Activated naive CD4-positive, alpha-beta T cell treated with anti-CD3 and anti-CD28 coated beads, Interleukin-2, amount 10 ng/mL, durations not matched to agents 7 days and 5 days (primary cell): Measurements from ENCODE around the gene PVRIG.
"Not testable (repeated sequence)": the region's sequence is repeated elsewhere in the genome, so short reads cannot be mapped to it uniquely, and the experiment has no call there.

Experiments
- CTCF ChIA-PET: fragments of 350-600 bp; sonication (Branson Sonifier 250); formaldehyde crosslinking; loops from one replicate; lab custom pipeline; 2021; ENCODE audit warnings: antibody characterized with exemption; lab: Charles Lee
- DNase-seq: peaks from one replicate; pipeline ENCODE4 v3.0.0-alpha.2; 2020
- H3K27ac Mint-ChIP-seq: one replicate; pipeline ENCODE4 v1.8.0; 2021; ENCODE audit warnings: mild to moderate bottlenecking, moderate library complexity, mixed read lengths
- H3K27me3 Mint-ChIP-seq: one replicate; pipeline ENCODE4 v1.8.0; 2021; ENCODE audit warnings: mild to moderate bottlenecking, mixed read lengths
- H3K36me3 Mint-ChIP-seq: one replicate; pipeline ENCODE4 v1.8.0; 2021; ENCODE audit warnings: mixed read lengths
- H3K4me1 Mint-ChIP-seq: one replicate; pipeline ENCODE4 v1.8.0; 2021; ENCODE audit warnings: mixed read lengths
- H3K4me3 Mint-ChIP-seq: one replicate; pipeline ENCODE4 v1.8.0; 2021; ENCODE audit warnings: mild to moderate bottlenecking, moderate library complexity, mixed read lengths
- H3K9me3 Mint-ChIP-seq: one replicate; pipeline ENCODE4 v1.8.0; 2021; ENCODE audit warnings: mixed read lengths

Gene PVRIG

GRCh38 chr7:100264669-100265165 is 45.0 kb downstream of the PVRIG start:
- H3K9me3 Mint-ChIP-seq, H3K4me1 Mint-ChIP-seq, CTCF ChIA-PET, DNase-seq, H3K36me3 Mint-ChIP-seq, H3K27ac Mint-ChIP-seq, H3K4me3 Mint-ChIP-seq, H3K27me3 Mint-ChIP-seq: not testable (repeated sequence)

DNA sequence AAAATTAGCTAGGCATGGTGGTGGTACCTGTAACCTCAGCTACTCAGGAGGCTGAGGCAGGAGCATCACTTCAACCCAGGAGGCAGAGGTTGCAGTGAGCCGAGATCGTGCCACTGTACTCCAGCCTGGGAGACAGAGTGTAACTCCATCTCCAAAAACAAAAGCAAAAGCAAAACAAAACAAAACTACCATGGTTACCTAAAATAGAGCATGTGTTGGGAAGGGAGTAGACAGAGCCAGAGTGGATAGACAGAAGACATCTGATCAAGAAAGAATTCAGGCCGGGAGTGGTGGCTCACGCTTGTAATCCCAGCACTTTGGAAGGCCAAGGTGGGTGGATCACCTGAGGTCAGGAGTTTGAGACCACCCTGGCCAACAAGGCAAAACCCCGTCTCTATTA is 46.1 kb downstream of the PVRIG start:
- H3K27ac Mint-ChIP-seq, H3K9me3 Mint-ChIP-seq, DNase-seq, CTCF ChIA-PET, H3K36me3 Mint-ChIP-seq, H3K4me1 Mint-ChIP-seq, H3K4me3 Mint-ChIP-seq: not testable (repeated sequence)
- H3K27me3 Mint-ChIP-seq: peaks cover 12% of the 10 kb centered on the region

DNA sequence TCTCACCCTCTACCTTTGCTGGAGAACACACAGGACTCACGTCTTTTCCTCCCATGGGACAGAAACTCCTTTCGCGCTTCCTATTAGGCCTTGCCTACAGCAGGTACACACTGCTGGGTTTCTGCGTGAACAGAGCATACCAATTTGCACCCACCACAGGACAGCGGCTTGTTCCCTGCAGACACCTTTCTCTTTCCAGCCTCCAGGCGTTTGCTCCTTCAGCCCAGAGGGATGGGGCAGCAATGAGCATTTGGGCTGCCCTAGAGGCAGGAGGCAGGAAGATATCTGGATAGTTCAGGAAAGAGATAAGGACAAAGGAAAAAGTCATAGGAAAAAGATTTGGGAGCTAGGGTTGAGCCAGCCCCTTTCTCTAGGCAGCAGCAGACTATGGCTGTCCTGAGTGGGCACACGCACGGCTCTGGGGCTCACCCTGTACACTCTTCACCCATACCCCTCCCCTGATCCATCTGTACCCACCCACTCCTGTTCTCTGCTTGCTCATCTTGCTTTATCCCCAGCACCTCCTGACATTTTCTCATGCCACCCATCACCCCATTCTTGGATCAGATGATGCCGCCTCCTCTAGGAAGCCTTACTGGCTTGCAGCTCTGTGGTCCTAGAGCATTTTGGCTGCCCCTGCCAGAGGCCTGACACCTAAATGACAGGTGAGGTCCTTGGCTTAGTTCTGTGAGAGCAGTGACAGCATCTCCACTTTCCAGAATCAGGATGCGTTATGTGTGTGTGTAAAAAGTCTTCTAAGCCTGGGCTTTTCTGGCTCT is 47.0 kb downstream of the PVRIG start:
- Mint-ChIP-seq H3K27ac (no peak overlapping the region), H3K27me3 (peaks cover 17% of the 10 kb centered on the region), H3K4me1 (peaks cover 13% of the 10 kb centered on the region), H3K36me3 (peaks cover 1% of the 10 kb centered on the region), H3K9me3 (no peaks in the 10 kb centered on the region), H3K4me3 (no peak overlapping the region)
- CTCF ChIA-PET: no interaction called here
- no peak for DNase-seq

DNA sequence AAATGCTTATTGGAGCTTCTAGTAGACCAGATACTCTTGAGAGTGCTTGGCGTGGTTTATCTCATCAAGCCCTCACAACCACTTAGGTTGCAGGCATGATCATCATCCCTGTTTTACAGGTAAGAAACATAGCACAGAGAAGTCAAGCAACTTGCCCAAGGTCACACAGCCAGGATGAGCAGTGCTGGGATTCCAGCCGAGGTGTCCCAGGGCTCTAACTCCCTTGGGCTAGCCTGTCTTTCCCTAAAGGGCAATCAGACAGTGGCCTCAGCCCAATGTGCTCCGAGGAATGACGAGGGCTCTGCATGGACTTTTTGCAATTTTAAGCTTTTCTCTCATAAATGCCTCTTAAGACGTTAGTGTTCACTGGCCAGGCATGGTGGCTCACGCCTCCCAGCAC is 47.9 kb downstream of the PVRIG start:
- Mint-ChIP-seq H3K27me3 (peaks cover 22% of the 10 kb centered on the region), H3K4me3 (no peak overlapping the region), H3K4me1 (peaks cover 19% of the 10 kb centered on the region), H3K36me3 (peaks cover 1% of the 10 kb centered on the region), H3K27ac (no peak overlapping the region), H3K9me3 (no peaks in the 10 kb centered on the region)
- CTCF ChIA-PET: no interaction called here
- DNase-seq: no peak

DNA sequence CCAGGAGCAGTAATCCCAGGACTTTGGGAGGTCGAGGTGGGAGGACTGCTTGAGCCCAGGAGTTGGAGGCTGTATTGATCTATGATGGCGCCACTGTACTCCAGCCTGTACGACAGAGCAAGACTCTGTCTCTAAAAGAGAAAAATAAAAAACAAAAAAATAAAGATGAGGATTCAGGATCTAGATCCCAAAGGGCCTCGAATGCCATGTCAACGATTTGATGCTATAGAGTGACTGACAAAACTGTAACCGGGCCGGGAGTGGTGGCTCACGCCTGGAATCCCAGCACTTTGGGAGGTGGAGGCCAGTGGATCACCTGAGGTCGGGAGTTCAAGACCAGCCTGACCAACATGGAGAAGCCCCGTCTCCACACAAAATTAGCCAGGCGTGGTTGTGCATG is 49.1 kb downstream of the PVRIG start:
- CTCF ChIA-PET, H3K27ac Mint-ChIP-seq, H3K36me3 Mint-ChIP-seq: not testable (repeated sequence)

DNA sequence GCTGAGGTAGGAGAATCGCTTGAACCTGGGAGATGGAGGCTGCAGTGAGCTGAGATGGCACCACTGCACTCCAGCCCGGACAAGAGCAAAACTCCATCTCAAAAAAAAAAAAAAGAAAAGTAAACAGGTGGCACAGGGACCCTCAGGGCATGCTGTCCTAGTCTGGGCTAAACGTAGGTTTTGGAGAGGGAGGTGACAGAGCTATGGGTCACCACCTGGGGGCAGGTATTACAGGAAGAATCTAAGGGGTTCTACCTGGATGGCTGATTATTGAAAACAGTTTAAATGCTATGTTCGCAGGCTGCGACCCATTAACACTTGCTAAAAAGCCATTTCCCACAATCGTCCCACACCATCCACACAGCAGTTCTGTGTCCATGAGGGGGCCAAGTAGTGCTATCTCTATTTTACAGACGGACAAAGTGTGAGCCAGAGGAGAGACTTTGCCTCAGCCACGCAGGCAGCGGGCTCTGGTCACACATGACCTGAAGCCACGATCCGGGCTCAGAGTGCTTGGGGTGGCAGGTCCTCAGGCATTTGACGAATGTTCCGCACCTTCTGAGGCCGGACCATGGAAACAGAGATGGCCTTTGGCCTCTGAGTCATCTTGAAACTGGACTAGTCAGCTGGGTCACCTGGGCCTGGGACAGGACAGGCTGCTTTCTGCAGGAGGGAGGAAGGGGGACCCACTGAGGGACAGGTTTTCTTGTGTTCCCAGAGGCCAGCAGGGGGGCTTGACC is 49.7 kb downstream of the PVRIG start:
- H3K9me3 Mint-ChIP-seq, H3K27ac Mint-ChIP-seq, H3K36me3 Mint-ChIP-seq, CTCF ChIA-PET, DNase-seq, H3K4me3 Mint-ChIP-seq: not testable (repeated sequence)
- peaks cover 22% of the 10 kb centered on the region for H3K27me3 Mint-ChIP-seq
- H3K4me1 Mint-ChIP-seq: peaks cover 19% of the 10 kb centered on the region

More for the DNA sequence above, 49.1 kb downstream of the PVRIG start:
- not testable (repeated sequence) for H3K4me3 Mint-ChIP-seq, DNase-seq, H3K9me3 Mint-ChIP-seq
- peaks cover 22% of the 10 kb centered on the region for H3K27me3 Mint-ChIP-seq
- peaks cover 19% of the 10 kb centered on the region for H3K4me1 Mint-ChIP-seq

- H3K27me3 Mint-ChIP-seq: peaks cover 27% of the 10 kb centered on the region
- CTCF ChIA-PET, H3K27ac Mint-ChIP-seq, DNase-seq, H3K9me3 Mint-ChIP-seq, H3K36me3 Mint-ChIP-seq: not testable (repeated sequence)
- H3K4me1 Mint-ChIP-seq: peaks cover 23% of the 10 kb centered on the region
- peak overlapping the region; percentile 78 for H3K4me3 Mint-ChIP-seq
Measured at GRCh38 chr7:100270046-100270918, 50.5 kb downstream of the PVRIG start.
